Ovary (tissue), 9 donors: ENCODE results near the gene ZNF274. TPM values are rescaled to one million over a fixed set of nuclear protein-coding genes. Genes with fewer than 3 reads are reported as not detected.

ENCODE experiments used
- DNase-seq, 5 donors: peaks; one replicate each; pipeline ENCODE4 v3.0.0-alpha.2; 2019 to 2020
- H3K27ac ChIP-seq, 2 donors: fragments of 200-600 bp; one replicate each; pipeline versions ENCODE4 v1.5.1 to v1.8.0; 2019 to 2022
- H3K27me3 ChIP-seq: fragments of 200-600 bp; one replicate; pipeline ENCODE4 v1.8.0; 2022
- H3K36me3 ChIP-seq: fragments of 200-600 bp; sonication (generic); one replicate; pipeline ENCODE4 v1.5.1; 2019
- H3K4me1 ChIP-seq: one replicate; pipeline ENCODE4 v1.8.1; 2013; ENCODE audit warnings: mild to moderate bottlenecking, moderate library complexity; ENCODE audit not compliant: insufficient read depth
- H3K4me3 ChIP-seq: fragments of 200-600 bp; sonication (generic); one replicate; pipeline ENCODE4 v1.5.1; 2017
- H3K9me3 ChIP-seq, 2 donors: fragments of 200-600 bp in 1 of 2; sonication (generic) in 1 of 2; one replicate each; pipeline versions ENCODE4 v1.5.1 to v1.8.1; 2013 to 2019; ENCODE audit warnings: mild to moderate bottlenecking in 1 of 2, moderate library complexity in 1 of 2
- CTCF ChIP-seq, 3 donors: fragments of 450-650 bp in 2 of 3; fragments of 200-600 bp in 1 of 3; IDR thresholded peaks; one replicate each; pipeline versions ENCODE4 v1.5.1 to v1.8.0; 2016 to 2022; ENCODE audit warnings: antibody characterized with exemption in 3 of 3, mild to moderate bottlenecking in 1 of 3
- EP300 ChIP-seq: sonication (generic); formaldehyde crosslinking; IDR thresholded peaks from one replicate; pipeline ENCODE4 v1.6.1; 2017; ENCODE audit warnings: antibody characterized with exemption
- POLR2A ChIP-seq: fragments of 450-650 bp; IDR thresholded peaks from one replicate; pipeline ENCODE4 v1.6.1; 2017; ENCODE audit warnings: antibody characterized with exemption, mild to moderate bottlenecking, moderate library complexity
- WGBS, 3 donors: extraction: QIAGEN DNeasy Blood & Tissue Kit in 1 of 3; methylation state at CpG; one replicate each; pipeline versions ENCODE4 v1.1.5 to v1.1.7; 2013 to 2017; 5-methylcytosine and 5-hydroxymethylcytosine counted together
- intact Hi-C, 4 donors: fragments of 100-400 bp; cut with DNase I; formaldehyde crosslinking; loops; one replicate each; pipeline versions ENCODE4 v1.11.0 to v1.15.1; 2022 to 2023
- polyA plus RNA-seq, 2 donors: library from polyadenylated mRNA; stranded (reverse); fragments of 200-250 nt in 1 of 2; fragments of 350-450 nt in 1 of 2; fragmentation: Illumina TruSeq in 1 of 2; extraction: RNeasy Lipid Tissue Mini Kit (QIAGEN cat#74804) in 1 of 2; gene quantifications; one replicate each; pipeline ENCODE4 v1.2.3, GENCODE V29; 2013 to 2014
- total RNA-seq, 7 donors: library from RNA; depleted of rRNA in 2 of 7; stranded (reverse); fragments of >200 nt in 2 of 7; fragmentation: NEBNext Ultra II Directional in 3 of 7; extraction: Animal tissue kit (Norgen Biotek cat#: 25700) in 3 of 7; gene quantifications; one replicate each; pipeline versions ENCODE4 v1.1.0 to v1.2.4, GENCODE V29; 2016 to 2023
- donor health status: DM: no; HTN: no; CAD: no; lungs with moderate emphysema.
- donor health status: DM: no; HTN: no; CAD: no.
- donor health status: Bipolar disorder and iron deficiency.
- donor health status: DM: yes; HTN: yes; CAD: no.
- donor health status: DM: no; HTN: no; CAD: no.
- donor health status: DM: yes; HTN: yes; CAD: no.

Gene ZNF274
- total and polyA plus RNA-seq, 9 donors: 20.4 to 61.5 (median 39.8) TPM

- H3K36me3 ChIP-seq: no peaks in the 10 kb centered on the region
- 1 to 4% (median 2%) methylated on average over 54 to 85 of the region's 85 CpGs for whole genome bisulfite sequencing, 3 donors
- intact Hi-C loops: loop anchor here (2.0 to 10.0 kb wide), 5 partner anchors 130 to 1050 kb away; partner anchors contain the start of genes ZNF606 (in 1 of the 4) and ZNF776 (in 1 of the 4)
- H3K27me3 ChIP-seq: no peaks in the 10 kb centered on the region
- H3K27ac ChIP-seq: peak overlapping the region; percentile 51 to 79
- no peaks in the 10 kb centered on the region for H3K9me3 ChIP-seq
- H3K4me1 ChIP-seq: peaks cover 9% of the 10 kb centered on the region
- peak overlapping the region; percentile 86 for H3K4me3 ChIP-seq
- TF ChIP-seq CTCF (IDR thresholded peaks at IDR 0.05) (peak; percentile 85 to 99 (median 99)), POLR2A (peak; percentile 71), EP300 (no peak)
- DNase-seq: peak; percentile 96 to 99 (median 99)
Observed at GRCh38 chr19:58154679-58155648, 27.9 kb upstream of the ZNF274 start.

DNA sequence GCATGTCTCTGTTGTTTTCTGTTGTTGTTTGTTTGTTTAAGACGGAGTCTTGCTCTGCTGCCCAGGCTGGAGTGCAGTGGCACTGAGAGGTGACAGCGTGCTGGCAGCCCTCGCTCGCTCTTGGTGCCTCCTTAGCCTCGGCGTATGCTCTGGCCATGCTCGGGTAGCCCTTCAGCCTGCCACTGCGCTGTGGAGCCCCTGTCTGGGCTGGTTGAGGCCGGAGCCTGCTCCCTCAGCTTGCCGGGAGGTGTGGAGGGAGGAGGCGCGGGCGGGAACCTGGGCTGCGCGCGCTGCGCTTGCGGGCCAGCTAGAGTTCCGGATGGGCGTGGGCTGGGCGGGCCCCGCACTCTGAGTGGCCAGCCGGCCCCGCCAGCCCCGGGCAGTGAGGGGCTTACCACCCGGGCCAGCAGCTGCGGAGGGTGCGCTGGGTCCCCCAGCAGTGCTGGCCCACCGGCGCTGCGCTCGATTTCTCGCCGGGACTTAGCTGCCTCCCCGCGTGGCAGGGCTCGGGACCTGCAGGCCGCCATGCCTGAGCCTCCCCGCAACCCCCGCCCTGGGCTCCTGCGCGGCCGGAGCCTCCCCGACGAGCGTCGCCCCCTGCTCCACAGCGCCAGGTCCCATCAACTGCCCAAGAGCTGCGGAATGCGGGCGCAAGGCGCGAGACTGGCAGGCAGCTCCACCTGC, 25.7 kb upstream of the ZNF274 start:
- Histone ChIP-seq H3K4me3 (no peak overlapping the region), H3K27ac (no peak overlapping the region), H3K27me3 (no peaks in the 10 kb centered on the region), H3K4me1 (peaks cover 6% of the 10 kb centered on the region), H3K9me3 (peaks cover 0 to 5% of the 10 kb centered on the region in 2 donors), H3K36me3 (no peaks in the 10 kb centered on the region)
- no peak for DNase-seq
- TF ChIP-seq POLR2A (no peak), EP300 (no peak), CTCF (IDR thresholded peaks at IDR 0.05) (no peak)
- 88 to 93% (median 89%) methylated on average over 53 of the region's 53 CpGs for WGBS, 3 donors
- intact Hi-C loops: loop anchor here (10.0 kb wide), 4 partner anchors 132 to 1052 kb away; partner anchors contain the start of genes ZNF606 (in 1 of the 4) and ZNF776 (in 1 of the 4)

- WGBS, 3 donors: 79 to 95% (median 86%) methylated on average over 1 of the region's 1 CpG
- H3K27ac ChIP-seq: no peak overlapping the region
Observed at GRCh38 chr19:58166268-58166667, 16.6 kb upstream of the ZNF274 start.

More at GRCh38 chr19:58166268-58166667, 16.6 kb upstream of the ZNF274 start:
- Histone ChIP-seq H3K4me1 (no peaks in the 10 kb centered on the region), H3K9me3 (peaks cover 0 to 43% of the 10 kb centered on the region in 2 donors), H3K36me3 (no peaks in the 10 kb centered on the region), H3K4me3 (no peak overlapping the region), H3K27me3 (no peaks in the 10 kb centered on the region)
- no peak for DNase-seq
- TF ChIP-seq EP300 (no peak), CTCF (IDR thresholded peaks at IDR 0.05) (no peak), POLR2A (no peak)
- intact Hi-C loops: no loop called here
